Astrocyte of the spinal cord (primary cell): Measurements from ENCODE around the gene IGFBP4.

Experiments
- DNase-seq: peaks from one replicate; pipeline ENCODE4 v3.0.0; 2011; ENCODE audit warnings: low read depth, low spot score
- H3K4me3 ChIP-seq: 2 replicates; pipeline ENCODE4 v1.5.1; 2011; ENCODE audit warnings: low read depth, mild to moderate bottlenecking, low read length, moderate library complexity
- CTCF ChIP-seq: IDR thresholded peaks from 2 replicates; pipeline ENCODE4 v1.5.1; 2012; ENCODE audit warnings: low read depth, mild to moderate bottlenecking, low read length, inconsistent platforms
- in situ Hi-C: cut with HindIII; loops from 2 replicates; pipeline ENCODE4 v1.10.0; 2017; ENCODE audit warnings: low sequenced_read_pairs

IGFBP4 gene

GRCh38 chr17:40431231-40431602 is 12.0 kb upstream of the IGFBP4 start:
- TF ChIP-seq CTCF: no peak
- no peak overlapping the region for H3K4me3 ChIP-seq
- no peak for DNase-seq
- in situ Hi-C loops: no loop called here

- DNase-seq: peak; percentile 62
- in situ Hi-C loops: no loop called here
- no peak overlapping the region for H3K4me3 ChIP-seq
- TF ChIP-seq CTCF: no peak
Observed at GRCh38 chr17:40432864-40433528, 10.3 kb upstream of the IGFBP4 start.

GRCh38 chr17:40433551-40434415 is 9.5 kb upstream of the IGFBP4 start:
- H3K4me3 ChIP-seq: no peak overlapping the region
- TF ChIP-seq CTCF: peak; percentile 60
- in situ Hi-C loops: no loop called here
- no peak for DNase-seq

- in situ Hi-C loops: no loop called here
- no peak for TF ChIP-seq CTCF
- DNase-seq: no peak
- H3K4me3 ChIP-seq: no peak overlapping the region
Observed at GRCh38 chr17:40436636-40437035, 6.6 kb upstream of the IGFBP4 start.

- in situ Hi-C loops: no loop called here
- DNase-seq: no peak
- no peak for TF ChIP-seq CTCF
- no peak overlapping the region for H3K4me3 ChIP-seq
Observed at GRCh38 chr17:40437095-40437732, 6.0 kb upstream of the IGFBP4 start.

GRCh38 chr17:40440166-40440565 is 3.1 kb upstream of the IGFBP4 start:
- in situ Hi-C loops: no loop called here
- no peak for DNase-seq
- no peak overlapping the region for H3K4me3 ChIP-seq
- TF ChIP-seq CTCF: no peak
